Vagina (tissue), 2 donors: Measurements from ENCODE around the gene FADS1.

Source experiments
- POLR2AphosphoS5 ChIP-seq, 2 donors: sonication (generic); formaldehyde crosslinking; IDR thresholded peaks; one replicate each; pipeline ENCODE4 v1.9.0; 2017; ENCODE audit warnings: antibody characterized with exemption in 2 of 2, mild to moderate bottlenecking in 2 of 2, low read depth in 1 of 2; ENCODE audit not compliant: insufficient read depth in 1 of 2
- TF ChIP-seq, protein P1 (sequence below), 3 experiments: fragments of 450-650 bp in 2 of 3; fragments of 200-600 bp in 1 of 3; sonication (generic) in 1 of 3; IDR thresholded peaks; one replicate each; pipeline ENCODE4 v1.5.1; 2017 to 2019; ENCODE audit warnings: antibody characterized with exemption in 3 of 3, mild to moderate bottlenecking in 2 of 3, moderate library complexity in 2 of 3

DNA sequence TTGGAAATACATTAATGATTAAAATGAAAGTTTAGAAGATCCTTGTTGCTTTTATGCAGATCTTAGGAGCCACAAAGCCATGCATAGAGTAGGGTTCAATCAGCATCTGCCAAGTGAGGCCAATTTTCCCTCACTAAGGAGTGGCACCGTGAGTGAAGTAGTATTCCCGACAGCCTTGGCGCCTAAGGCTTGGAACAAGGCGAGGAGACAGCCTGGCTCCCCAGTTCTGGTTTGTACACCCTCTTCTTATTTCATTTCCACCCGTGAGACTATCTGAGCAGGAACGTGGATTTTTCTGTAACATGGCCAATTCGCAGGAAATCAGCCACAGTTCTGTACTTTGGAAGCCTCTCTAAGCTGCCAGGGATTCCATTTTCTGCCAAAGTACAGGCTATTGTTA, 33.9 kb upstream of the FADS1 start:
- TF ChIP-seq, protein P1, sequence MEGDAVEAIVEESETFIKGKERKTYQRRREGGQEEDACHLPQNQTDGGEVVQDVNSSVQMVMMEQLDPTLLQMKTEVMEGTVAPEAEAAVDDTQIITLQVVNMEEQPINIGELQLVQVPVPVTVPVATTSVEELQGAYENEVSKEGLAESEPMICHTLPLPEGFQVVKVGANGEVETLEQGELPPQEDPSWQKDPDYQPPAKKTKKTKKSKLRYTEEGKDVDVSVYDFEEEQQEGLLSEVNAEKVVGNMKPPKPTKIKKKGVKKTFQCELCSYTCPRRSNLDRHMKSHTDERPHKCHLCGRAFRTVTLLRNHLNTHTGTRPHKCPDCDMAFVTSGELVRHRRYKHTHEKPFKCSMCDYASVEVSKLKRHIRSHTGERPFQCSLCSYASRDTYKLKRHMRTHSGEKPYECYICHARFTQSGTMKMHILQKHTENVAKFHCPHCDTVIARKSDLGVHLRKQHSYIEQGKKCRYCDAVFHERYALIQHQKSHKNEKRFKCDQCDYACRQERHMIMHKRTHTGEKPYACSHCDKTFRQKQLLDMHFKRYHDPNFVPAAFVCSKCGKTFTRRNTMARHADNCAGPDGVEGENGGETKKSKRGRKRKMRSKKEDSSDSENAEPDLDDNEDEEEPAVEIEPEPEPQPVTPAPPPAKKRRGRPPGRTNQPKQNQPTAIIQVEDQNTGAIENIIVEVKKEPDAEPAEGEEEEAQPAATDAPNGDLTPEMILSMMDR (IDR thresholded peaks at IDR 0.05): no peak
- TF ChIP-seq POLR2AphosphoS5 (IDR thresholded peaks at IDR 0.05; ENCODE audit: insufficient read depth in 1 of 2, low read depth in 1 of 2): no peak
